Activated T-helper 1 cell treated with anti-CD3 and anti-CD28 coated beads, Interleukin-12 subunit alpha, Interleukin-12 subunit beta, Interleukin-2, Interleukin-4 antibody, amounts not matched to agents 30 ng/mL and 10 ng/mL and 1 ng/mL, durations not matched to agents 14 hours and 24 hours and 36 hours (primary cell): ENCODE results near the gene NPAS2. TPM values are rescaled to one million over a fixed set of nuclear protein-coding genes. Genes with fewer than 3 reads are reported as not detected.

Experiments used
- DNase-seq: peaks from one replicate; pipeline ENCODE4 v3.0.0; 2021; ENCODE audit warnings: low spot score
- H3K27ac Mint-ChIP-seq: one replicate; pipeline ENCODE4 v1.8.0; 2021; ENCODE audit warnings: mild to moderate bottlenecking, mixed read lengths
- H3K27me3 Mint-ChIP-seq: one replicate; pipeline ENCODE4 v1.8.0; 2022; ENCODE audit warnings: mild to moderate bottlenecking, moderate library complexity, mixed read lengths; ENCODE audit not compliant: insufficient read depth
- H3K36me3 Mint-ChIP-seq: one replicate; pipeline ENCODE4 v1.8.0; 2021; ENCODE audit warnings: low read depth, mixed read lengths
- H3K4me1 Mint-ChIP-seq: one replicate; pipeline ENCODE4 v1.8.0; 2021; ENCODE audit warnings: low read depth, mixed read lengths
- H3K4me3 Mint-ChIP-seq: one replicate; pipeline ENCODE4 v1.8.0; 2021; ENCODE audit warnings: mild to moderate bottlenecking, moderate library complexity, mixed read lengths
- H3K9me3 Mint-ChIP-seq: one replicate; pipeline ENCODE4 v1.8.0; 2021; ENCODE audit warnings: mixed read lengths
- intact Hi-C: fragments of 100-400 bp; cut with micrococcal nuclease; formaldehyde crosslinking; loops from one replicate; pipeline ENCODE4 v1.15.1; 2024
- total RNA-seq: library from RNA; stranded (reverse); gene quantifications from 2 replicates; pipeline ENCODE4 v1.2.3, GENCODE V29; 2022

NPAS2 gene
- total RNA-seq, 1 donor from 2014 or later, result 7.5 TPM

DNA sequence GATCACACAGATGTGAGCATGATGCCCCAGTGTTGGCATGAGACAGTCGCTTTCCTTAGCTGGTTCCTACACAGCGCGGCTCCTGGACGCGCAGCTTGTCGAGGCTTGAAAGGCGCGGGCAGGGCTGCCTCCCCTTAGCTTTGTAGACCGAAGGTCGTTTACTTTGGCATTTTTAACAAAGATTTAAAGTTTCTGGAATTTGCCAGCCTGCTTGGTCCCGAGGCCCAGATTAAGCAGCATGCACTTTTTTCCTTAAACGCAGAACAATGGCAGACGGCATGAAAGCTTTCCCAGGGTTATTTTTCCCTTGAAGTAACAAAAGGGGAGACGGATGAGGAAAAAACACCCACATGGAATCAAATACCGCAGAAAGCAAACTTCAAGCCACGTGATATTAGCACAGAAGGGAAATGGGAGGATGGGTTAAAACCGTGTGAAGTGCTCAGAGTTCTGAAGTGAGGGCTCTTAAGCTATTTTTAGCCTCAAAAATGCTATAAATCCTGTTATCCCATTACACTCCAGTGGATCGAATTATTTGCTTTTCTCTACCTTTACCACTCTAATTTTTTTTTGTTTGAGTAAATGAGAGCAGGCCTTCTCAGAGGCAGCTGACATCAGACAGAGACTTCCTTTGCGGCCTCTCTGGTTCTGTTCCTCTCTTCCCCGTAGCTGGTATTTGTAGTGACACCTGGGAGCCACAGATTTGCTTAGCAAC, 55.7 kb downstream of the NPAS2 start:
- Mint-ChIP-seq H3K27me3 (no peaks in the 10 kb centered on the region), H3K4me3 (no peak overlapping the region), H3K9me3 (no peaks in the 10 kb centered on the region), H3K4me1 (peaks cover 4% of the 10 kb centered on the region), H3K27ac (no peak overlapping the region), H3K36me3 (no peaks in the 10 kb centered on the region)
- intact Hi-C loops, result no loop called here
- DNase-seq, result no peak

- intact Hi-C loops, result no loop called here
- Mint-ChIP-seq H3K27ac (no peak overlapping the region), H3K27me3 (no peaks in the 10 kb centered on the region), H3K36me3 (no peaks in the 10 kb centered on the region), H3K4me3 (no peak overlapping the region), H3K4me1 (peaks cover 4% of the 10 kb centered on the region), H3K9me3 (no peaks in the 10 kb centered on the region)
- DNase-seq, result no peak
These were observed 56.4 kb downstream of the NPAS2 start for GRCh38 chr2:100876231-100876860.

- Mint-ChIP-seq H3K9me3 (no peaks in the 10 kb centered on the region), H3K4me3 (no peak overlapping the region), H3K27ac (no peak overlapping the region), H3K27me3 (no peaks in the 10 kb centered on the region), H3K36me3 (no peaks in the 10 kb centered on the region), H3K4me1 (peaks cover 4% of the 10 kb centered on the region)
- DNase-seq, result no peak
- intact Hi-C loops, result no loop called here
These were observed 57.6 kb downstream of the NPAS2 start for GRCh38 chr2:100877555-100877954.

DNA sequence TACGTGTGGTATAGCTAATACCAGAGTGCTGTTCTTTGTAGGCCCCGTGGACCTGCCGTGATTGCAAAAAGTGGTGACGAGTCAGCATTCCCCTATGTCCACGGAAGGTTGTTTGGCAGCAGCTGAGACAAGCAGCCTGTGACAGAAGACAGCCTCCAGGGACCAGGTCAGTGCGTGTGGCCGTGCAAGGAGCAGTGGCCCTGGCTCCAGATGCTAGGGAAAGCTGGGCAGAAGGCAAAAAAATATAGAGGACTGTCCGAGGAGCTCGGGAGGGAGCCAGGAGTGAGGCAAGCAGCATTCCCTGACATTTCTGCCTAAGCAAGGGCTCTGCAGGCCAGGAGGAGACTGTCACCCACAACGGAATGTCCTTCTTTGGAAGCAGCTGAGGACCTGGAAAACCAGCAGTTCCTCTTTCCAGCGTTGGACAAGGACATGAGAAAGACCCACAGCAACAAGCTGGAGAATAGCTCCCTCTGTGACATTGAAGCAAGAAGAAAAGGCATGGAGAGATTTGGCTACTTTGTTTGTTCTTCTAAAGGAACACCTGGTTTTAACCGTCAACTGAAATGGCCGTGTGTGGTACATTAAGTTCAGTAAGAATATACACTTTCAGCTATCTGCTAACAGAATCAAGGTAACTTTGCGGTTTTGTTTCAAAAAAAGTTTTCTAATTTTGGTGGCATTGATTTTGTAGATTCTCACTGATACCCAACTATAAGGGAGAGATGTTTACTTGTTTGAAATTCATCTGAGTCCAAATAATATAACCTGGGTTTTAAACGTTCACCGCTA, 58.3 kb downstream of the NPAS2 start:
- no peak for DNase-seq
- H3K4me3 Mint-ChIP-seq, result no peak overlapping the region
- H3K36me3 Mint-ChIP-seq, result no peaks in the 10 kb centered on the region
- intact Hi-C loops, result no loop called here
- no peaks in the 10 kb centered on the region for H3K27me3 Mint-ChIP-seq
- H3K4me1 Mint-ChIP-seq, result peaks cover 10% of the 10 kb centered on the region
- H3K27ac Mint-ChIP-seq, result no peak overlapping the region
- H3K9me3 Mint-ChIP-seq, result no peaks in the 10 kb centered on the region

- H3K27ac Mint-ChIP-seq, result no peak overlapping the region
- no peaks in the 10 kb centered on the region for H3K9me3 Mint-ChIP-seq
- intact Hi-C loops, result no loop called here
- no peaks in the 10 kb centered on the region for H3K36me3 Mint-ChIP-seq
- H3K4me1 Mint-ChIP-seq, result peaks cover 11% of the 10 kb centered on the region
- no peak overlapping the region for H3K4me3 Mint-ChIP-seq
- H3K27me3 Mint-ChIP-seq, result no peaks in the 10 kb centered on the region
- no peak for DNase-seq
These were observed 59.4 kb downstream of the NPAS2 start for GRCh38 chr2:100879296-100879695.

GRCh38 chr2:100880036-100880435, 60.1 kb downstream of the NPAS2 start:
- H3K36me3 Mint-ChIP-seq, result no peaks in the 10 kb centered on the region

DNA sequence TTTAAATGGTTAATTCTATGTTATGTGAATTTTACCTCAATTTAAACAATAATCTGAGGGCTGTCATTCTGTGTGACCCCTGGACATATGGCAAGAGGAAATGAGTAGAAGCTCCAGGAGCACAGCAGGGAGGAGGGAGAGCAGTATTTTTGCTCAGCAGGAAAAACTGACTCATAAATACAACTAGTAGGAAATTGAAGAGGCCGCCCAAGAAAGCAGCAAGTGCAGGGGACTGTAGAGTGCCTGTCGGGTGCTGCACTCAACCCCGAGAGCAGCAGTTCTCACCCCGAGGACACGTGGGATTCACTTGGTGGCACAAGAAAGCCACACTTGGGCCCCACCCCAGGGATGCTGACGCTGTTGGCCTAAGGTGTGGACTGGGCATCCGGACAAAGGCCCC, 60.8 kb downstream of the NPAS2 start:
- intact Hi-C loops, result no loop called here
- H3K9me3 Mint-ChIP-seq, result no peaks in the 10 kb centered on the region
- H3K36me3 Mint-ChIP-seq, result no peaks in the 10 kb centered on the region
- no peak overlapping the region for H3K27ac Mint-ChIP-seq
- no peak for DNase-seq
- H3K4me1 Mint-ChIP-seq, result peaks cover 11% of the 10 kb centered on the region
- H3K4me3 Mint-ChIP-seq, result no peak overlapping the region
- H3K27me3 Mint-ChIP-seq, result no peaks in the 10 kb centered on the region

More at GRCh38 chr2:100880036-100880435, 60.1 kb downstream of the NPAS2 start:
- H3K4me3 Mint-ChIP-seq, result no peak overlapping the region
- peaks cover 11% of the 10 kb centered on the region for H3K4me1 Mint-ChIP-seq
- no peak for DNase-seq
- intact Hi-C loops, result no loop called here
- H3K27me3 Mint-ChIP-seq, result no peaks in the 10 kb centered on the region
- H3K27ac Mint-ChIP-seq, result no peak overlapping the region
- H3K9me3 Mint-ChIP-seq, result no peaks in the 10 kb centered on the region

GRCh38 chr2:100882645-100883613, 63.0 kb downstream of the NPAS2 start:
- no peak for DNase-seq
- Mint-ChIP-seq H3K27me3 (no peaks in the 10 kb centered on the region), H3K4me1 (peaks cover 7% of the 10 kb centered on the region), H3K9me3 (no peaks in the 10 kb centered on the region), H3K4me3 (no peak overlapping the region), H3K27ac (no peak overlapping the region), H3K36me3 (no peaks in the 10 kb centered on the region)
- intact Hi-C loops, result no loop called here

DNA sequence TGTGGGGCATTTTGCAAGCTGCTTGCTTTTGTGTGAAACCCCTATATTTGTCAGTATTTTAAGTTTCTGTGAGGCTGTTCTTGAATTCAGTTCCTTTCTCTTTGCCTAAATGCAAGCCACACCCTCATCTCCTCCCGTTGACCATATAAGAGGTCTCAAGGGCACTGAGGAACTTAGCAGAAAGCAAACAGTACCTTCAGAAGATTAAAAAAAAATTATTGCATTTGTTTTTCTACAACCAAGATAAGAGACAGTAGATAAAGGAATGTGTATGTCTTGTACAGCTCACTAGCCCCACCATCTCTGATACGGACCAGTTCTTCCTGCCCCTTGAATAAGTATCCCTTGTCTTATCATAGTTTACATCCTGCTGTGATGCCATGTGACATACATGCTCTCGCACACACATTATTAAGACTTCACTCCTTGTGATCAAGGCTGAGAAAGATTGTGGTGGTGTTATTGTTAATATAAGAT, 64.2 kb downstream of the NPAS2 start:
- Mint-ChIP-seq H3K27me3 (no peaks in the 10 kb centered on the region), H3K9me3 (no peaks in the 10 kb centered on the region), H3K4me1 (peaks cover 7% of the 10 kb centered on the region), H3K4me3 (no peak overlapping the region), H3K36me3 (no peaks in the 10 kb centered on the region), H3K27ac (no peak overlapping the region)
- DNase-seq, result no peak
- intact Hi-C loops, result no loop called here

GRCh38 chr2:100886085-100886484, 66.1 kb downstream of the NPAS2 start:
- intact Hi-C loops, result no loop called here
- Mint-ChIP-seq H3K27me3 (no peaks in the 10 kb centered on the region), H3K4me1 (peaks cover 7% of the 10 kb centered on the region), H3K27ac (no peak overlapping the region), H3K36me3 (no peaks in the 10 kb centered on the region), H3K4me3 (no peak overlapping the region), H3K9me3 (no peaks in the 10 kb centered on the region)
- no peak for DNase-seq

DNA sequence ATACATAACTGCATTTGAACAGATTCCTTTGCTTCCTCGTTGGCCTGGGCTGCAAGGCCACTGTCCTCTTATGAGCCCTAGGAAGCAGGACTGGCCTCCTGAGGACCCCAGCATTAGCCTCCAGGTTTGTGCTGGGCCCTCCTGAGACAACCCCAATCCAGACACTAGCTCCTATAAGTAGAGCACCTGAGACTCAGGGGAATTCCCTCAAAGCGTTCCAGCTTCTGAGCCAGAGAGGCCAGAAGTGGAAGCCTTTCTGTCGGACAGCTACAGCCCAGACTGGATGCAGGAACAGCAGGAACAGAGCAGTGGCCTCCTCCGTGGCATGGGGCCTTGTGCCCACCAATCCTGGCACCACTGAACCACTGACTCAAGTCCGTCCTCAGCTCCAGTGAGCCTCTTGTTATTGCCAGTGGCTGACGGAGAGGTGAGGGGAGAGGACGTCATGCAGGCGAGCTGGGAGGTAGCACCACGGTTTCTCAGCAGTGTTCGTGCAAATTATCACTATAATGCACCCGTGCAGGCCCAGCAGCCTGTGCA, 67.2 kb downstream of the NPAS2 start:
- intact Hi-C loops, result no loop called here
- DNase-seq, result no peak
- Mint-ChIP-seq H3K27ac (no peak overlapping the region), H3K9me3 (no peaks in the 10 kb centered on the region), H3K4me3 (no peak overlapping the region), H3K4me1 (peaks cover 7% of the 10 kb centered on the region), H3K36me3 (no peaks in the 10 kb centered on the region), H3K27me3 (no peaks in the 10 kb centered on the region)
